GM18519 (cell line): ENCODE data around the gene RTF1.

Experiments
- ATAC-seq: cut with Tn5 transposase; IDR thresholded peaks from one replicate; pipeline ENCODE4 v1.9.1; 2021; ENCODE audit warnings: mild to moderate bottlenecking, moderate library complexity; ENCODE audit not compliant: unreplicated experiment, low FRiP score

RTF1 gene

DNA sequence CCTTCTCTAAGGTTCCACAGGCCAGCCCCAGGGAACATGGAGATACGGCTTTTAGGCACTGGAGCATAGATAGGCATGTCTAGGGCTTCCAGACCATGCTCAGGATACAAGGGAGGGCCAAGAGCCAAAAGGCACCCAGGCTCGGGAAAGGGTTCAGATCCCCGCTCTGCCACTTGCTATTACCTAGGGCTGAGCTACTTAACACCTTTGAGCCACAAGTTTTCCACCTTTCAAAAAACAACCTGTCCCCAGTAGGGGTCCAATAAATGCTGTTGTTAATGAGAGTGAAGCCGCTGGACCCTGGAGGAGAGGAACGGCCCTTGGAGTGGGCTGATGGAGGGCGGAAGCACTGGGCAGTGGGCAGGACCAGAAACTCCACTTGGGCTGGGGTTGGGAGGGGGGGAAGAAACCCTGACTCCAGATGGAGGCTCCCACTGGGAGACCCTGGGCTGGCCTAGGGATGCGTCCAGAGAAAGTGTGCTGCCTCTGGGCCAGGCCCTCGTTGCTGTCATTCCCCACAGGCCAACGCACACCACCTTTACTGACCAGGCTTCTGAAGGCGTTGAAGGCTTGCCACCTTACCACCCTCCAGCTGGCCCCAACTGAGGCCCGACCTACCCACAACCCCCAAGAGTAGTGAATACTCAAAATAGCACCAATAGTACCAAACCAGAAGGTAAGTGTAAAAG, 68.2 kb downstream of the RTF1 start:
- ATAC-seq, result no peak

- no peak for ATAC-seq
Observed at GRCh38 chr15:41486286-41486685, 69.4 kb downstream of the RTF1 start.

DNA sequence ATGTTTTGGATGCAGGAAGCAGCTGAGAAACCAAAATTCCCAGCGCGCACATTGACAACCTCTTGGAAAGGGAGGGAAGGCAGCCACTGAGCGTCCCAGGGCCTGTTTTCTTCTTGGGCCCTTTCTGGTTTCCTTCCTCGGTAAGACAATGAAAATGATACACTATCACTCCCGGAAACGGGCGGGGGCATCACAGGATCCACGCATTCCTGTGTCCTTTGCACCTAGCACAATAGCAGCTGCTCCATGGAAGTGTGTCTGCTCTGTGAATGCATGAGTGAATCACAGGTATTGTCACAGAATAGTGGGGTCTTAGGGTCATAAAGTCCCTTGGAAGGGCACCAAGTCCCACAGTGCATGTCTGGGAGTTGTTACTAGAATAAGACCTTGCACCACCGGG, 70.5 kb downstream of the RTF1 start:
- no peak for ATAC-seq

GRCh38 chr15:41487802-41488201, 70.9 kb downstream of the RTF1 start:
- ATAC-seq, result no peak

DNA sequence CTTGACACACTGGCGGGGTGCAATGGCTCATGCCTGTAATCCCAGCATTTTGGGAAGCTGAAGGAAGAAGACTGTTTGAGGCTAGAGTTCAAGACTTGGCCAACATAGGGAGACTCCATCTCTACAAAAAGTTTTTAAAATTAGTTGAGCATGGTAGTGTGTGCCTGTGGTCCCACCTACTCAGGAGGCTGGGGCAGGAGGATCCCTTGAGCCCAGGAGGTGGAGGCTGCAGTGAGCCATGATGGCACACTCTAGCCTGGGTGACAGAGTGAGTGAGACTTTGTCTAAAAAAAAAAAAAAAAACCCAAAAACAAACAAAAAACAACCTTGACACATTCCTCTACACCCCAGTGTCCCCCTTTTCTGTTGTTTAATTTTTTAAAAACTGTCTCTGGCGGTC, 72.7 kb downstream of the RTF1 start:
- no peak for ATAC-seq

GRCh38 chr15:41490355-41490754, 73.5 kb downstream of the RTF1 start:
- ATAC-seq, result no peak

GRCh38 chr15:41491889-41492288, 75.0 kb downstream of the RTF1 start:
- no peak for ATAC-seq

- no peak for ATAC-seq
Observed at GRCh38 chr15:41492597-41493204, 75.8 kb downstream of the RTF1 start.

DNA sequence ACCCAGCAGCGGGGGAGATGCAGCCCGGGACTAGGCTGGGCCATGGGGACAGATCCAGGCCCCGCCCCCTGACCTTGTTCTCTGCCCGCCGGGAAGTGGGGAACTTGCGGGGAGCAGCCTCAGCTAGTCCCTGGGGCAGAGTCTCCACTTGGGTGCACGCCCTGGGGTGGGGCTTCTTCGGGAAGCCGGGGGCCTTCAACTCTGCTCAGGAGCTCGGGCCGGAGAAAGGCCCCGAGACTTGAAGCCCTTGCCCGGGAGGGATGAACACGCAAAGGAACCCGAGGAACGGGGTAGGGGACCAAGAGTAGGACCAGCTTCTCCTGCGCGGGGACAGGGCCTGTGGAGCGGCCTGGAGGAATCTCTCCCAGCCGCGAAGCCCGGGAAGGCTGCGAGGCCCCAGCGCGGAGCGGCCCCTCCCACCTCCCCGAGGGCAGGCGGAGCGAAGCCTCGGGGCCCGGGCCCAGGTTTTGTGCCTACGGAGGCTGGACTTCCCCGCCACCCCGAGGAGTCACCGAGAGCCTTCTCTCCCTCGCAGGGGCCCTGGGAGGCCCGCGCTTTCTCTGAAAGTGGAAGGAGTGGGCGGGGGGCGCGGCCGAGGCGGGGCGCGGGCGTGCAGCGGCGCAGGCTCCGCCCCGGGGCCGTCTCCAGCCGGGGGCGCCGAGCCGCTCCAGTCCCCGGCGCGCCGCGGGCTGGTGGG, 76.5 kb downstream of the RTF1 start, which contains the start of gene ITPKA:
Gene ITPKA, plus strand, starts transcription at position 670 of the 697 bp plus-strand sequence. CDS start 54 bp downstream, outside the sequence.
- peak; percentile 56 for ATAC-seq

- ATAC-seq, result peak; percentile 22
Observed at GRCh38 chr15:41493902-41494189, 77.0 kb downstream of the RTF1 start.

- no peak for ATAC-seq
Observed at GRCh38 chr15:41494190-41494921, 77.5 kb downstream of the RTF1 start.

DNA sequence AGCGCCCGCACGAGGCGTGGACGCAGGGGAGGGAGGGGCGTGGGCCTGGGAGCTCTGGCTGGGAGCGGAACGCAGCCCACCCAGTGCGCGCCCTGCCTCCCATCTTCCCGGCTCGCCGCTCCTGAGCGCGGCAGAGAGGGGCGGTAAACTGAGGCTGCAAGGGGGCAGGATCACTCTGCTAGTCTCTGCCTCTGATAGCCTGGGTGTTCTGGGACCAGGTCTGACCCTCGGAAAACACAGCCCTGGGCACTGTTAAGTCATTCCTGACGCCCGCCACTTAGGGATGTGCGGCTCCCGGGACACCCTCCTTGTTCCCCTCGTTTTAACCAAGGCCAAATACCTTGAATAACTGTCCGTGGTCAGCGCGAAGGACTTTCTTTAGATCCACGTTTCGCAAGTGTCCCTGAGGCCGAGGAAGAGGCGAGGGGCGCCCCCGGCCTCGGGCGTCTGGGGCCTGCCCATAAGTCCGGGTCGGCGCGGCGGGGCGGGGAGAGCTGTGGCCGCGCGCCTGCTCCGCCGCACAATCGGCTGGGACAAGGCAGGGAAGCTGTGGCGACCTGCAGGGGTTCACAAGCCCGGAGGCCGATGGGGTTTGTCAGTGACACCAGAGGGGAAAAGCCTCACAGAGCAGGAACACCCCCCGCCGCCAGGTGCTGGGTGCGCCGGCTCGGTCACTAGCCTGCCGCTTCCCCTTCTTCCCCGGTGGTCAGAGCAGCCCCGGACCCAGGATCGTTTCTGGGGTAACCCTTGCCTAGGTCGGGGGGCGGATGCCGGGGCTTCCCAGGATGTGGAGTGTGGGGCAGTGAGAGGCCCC, 78.2 kb downstream of the RTF1 start:
- no peak for ATAC-seq

DNA sequence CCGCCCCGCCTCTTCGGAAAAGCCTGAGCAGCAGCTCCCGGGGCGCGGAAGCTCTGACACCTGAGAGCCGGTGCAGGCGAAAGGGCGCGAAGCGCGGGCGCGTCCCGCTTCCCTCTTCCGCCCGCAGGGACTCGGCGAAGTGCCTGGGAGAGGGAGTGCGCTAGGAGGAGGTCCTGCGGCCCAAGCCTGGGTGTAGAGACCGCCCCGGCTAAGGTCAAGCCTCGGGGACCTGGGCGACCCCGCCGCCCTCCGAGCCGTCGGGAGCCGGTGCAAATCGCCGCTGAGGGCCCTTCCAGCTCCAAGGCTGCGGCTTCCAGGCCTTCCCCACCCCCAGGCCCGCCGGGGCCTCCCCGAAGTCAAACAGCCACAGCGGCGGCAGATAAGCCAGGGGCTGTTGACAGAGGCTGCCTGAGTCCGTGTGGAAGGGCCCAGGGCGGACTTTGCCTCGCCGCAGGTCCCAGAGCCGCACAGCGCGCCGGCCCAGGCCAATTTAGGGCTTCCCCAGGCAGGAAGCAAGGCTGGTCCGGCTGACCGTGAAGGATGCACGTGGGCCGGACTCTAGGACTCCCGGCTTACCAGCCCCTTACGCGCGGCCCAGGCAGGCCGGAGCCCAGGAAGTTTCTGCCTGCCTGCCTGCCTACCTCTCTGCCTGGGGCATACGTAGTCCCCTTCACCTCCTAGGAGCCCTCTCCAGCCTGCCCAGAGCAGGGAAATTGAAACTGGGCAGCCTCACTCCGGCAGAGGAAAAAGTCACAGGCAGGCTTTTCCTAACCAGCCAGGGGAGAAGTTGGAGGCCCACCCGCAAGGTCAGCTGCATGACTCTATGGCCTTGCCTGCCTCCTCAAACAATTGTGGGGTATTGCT, 79.1 kb downstream of the RTF1 start:
- no peak for ATAC-seq

GRCh38 chr15:41498657-41499056, 81.8 kb downstream of the RTF1 start:
- ATAC-seq, result no peak

GRCh38 chr15:41499109-41499851, 82.4 kb downstream of the RTF1 start:
- ATAC-seq, result no peak

- no peak for ATAC-seq
Observed at GRCh38 chr15:41501191-41501917, 84.5 kb downstream of the RTF1 start.

DNA sequence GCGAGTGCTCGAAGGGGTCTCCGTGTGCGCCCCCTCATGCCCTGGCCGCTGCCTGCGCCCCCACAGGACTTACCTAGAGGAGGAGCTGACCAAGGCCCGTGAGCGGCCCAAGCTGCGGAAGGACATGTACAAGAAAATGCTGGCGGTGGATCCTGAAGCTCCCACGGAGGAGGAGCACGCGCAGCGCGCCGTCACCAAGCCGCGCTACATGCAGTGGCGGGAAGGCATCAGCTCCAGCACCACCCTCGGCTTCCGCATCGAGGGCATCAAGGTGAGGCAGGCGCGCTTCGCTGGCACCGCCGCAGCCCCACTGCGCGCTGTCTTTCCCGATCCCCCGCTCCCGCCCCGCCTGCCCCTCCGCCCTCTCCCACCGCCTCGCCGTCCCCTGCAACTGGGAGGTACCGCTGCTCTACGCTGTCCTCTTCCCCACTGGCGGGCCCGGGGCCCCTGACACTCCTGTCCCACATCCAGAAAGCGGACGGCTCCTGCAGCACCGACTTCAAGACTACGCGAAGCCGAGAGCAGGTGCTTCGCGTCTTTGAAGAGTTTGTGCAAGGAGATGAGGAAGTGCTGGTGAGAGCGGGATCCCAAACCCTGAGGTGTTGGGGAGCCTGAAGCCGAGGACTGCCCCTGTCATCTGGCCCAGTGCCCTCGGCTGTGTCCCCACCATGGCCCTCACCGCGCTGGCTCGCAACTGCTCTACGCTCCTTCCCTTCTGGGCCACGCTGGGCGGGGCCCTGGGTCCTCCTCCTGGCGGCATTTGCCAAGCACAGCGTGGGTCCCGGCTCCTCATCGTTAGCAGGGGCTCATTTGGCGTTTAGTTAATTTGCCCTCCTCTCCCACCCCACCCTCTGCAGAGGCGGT, 85.3 kb downstream of the RTF1 start:
- no peak for ATAC-seq
